Thyroid gland (tissue), 4 donors: ENCODE results near the gene MGAT5B. TPM values are rescaled to one million over a fixed set of nuclear protein-coding genes. Genes with fewer than 3 reads are reported as not detected.

Experiments
- DNase-seq, 2 donors: peaks; one replicate each; pipeline ENCODE4 v3.0.0-alpha.2; 2019
- H3K27ac ChIP-seq, 3 donors: fragments of 200-600 bp; sonication (generic); 1 replicate in 2 of 3; 2 replicates in 1 of 3; pipeline ENCODE4 v1.5.1; 2016 to 2019; ENCODE audit warnings: mild to moderate bottlenecking in 1 of 3, moderate library complexity in 1 of 3
- H3K27me3 ChIP-seq: fragments of 200-600 bp; sonication (generic); one replicate; pipeline ENCODE4 v1.5.1; 2019
- H3K36me3 ChIP-seq, 2 donors: fragments of 200-600 bp; sonication (generic); one replicate each; pipeline ENCODE4 v1.5.1; 2016 to 2019
- H3K4me1 ChIP-seq, 2 donors: fragments of 200-600 bp; sonication (generic); one replicate each; pipeline ENCODE4 v1.5.1; 2017 to 2019
- H3K4me3 ChIP-seq, 3 donors: fragments of 200-600 bp; sonication (generic); replicated peaks in 1 of 3; 1 replicate in 2 of 3; 2 replicates in 1 of 3; pipeline ENCODE4 v1.5.1; 2016; ENCODE audit warnings: mild to moderate bottlenecking in 1 of 3
- H3K9me3 ChIP-seq: fragments of 200-600 bp; sonication (generic); one replicate; pipeline ENCODE4 v1.5.1; 2017
- CTCF ChIP-seq, 6 experiments: fragments of 200-600 bp in 3 of 6; fragments of 450-650 bp in 3 of 6; sonication (generic) in 3 of 6; IDR thresholded peaks; one replicate each; pipeline ENCODE4 v1.5.1; 2016 to 2019; ENCODE audit warnings: antibody characterized with exemption in 6 of 6, mild to moderate bottlenecking in 2 of 6, inconsistent platforms in 1 of 6, moderate library complexity in 1 of 6
- POLR2A ChIP-seq, 2 donors: fragments of 450-650 bp; IDR thresholded peaks; one replicate each; pipeline ENCODE4 v1.6.1; 2017; ENCODE audit warnings: antibody characterized with exemption in 2 of 2, mild to moderate bottlenecking in 2 of 2, moderate library complexity in 1 of 2
- WGBS, 2 donors: methylation state at CpG; one replicate each; pipeline ENCODE4 v1.1.5; 2017; 5-methylcytosine and 5-hydroxymethylcytosine counted together
- intact Hi-C: fragments of 100-400 bp; cut with DNase I; formaldehyde crosslinking; loops from one replicate; pipeline ENCODE4 v1.15.1; 2023
- total RNA-seq, 4 donors: library from RNA; depleted of rRNA; stranded (reverse); fragments of >200 nt; gene quantifications; one replicate each; pipeline ENCODE4 v1.2.3, GENCODE V29; 2016

Gene MGAT5B
- total RNA-seq, 4 donors from 2014 or later = 0.22 to 7.4 (median 0.73) TPM; not detected in 1

DNA sequence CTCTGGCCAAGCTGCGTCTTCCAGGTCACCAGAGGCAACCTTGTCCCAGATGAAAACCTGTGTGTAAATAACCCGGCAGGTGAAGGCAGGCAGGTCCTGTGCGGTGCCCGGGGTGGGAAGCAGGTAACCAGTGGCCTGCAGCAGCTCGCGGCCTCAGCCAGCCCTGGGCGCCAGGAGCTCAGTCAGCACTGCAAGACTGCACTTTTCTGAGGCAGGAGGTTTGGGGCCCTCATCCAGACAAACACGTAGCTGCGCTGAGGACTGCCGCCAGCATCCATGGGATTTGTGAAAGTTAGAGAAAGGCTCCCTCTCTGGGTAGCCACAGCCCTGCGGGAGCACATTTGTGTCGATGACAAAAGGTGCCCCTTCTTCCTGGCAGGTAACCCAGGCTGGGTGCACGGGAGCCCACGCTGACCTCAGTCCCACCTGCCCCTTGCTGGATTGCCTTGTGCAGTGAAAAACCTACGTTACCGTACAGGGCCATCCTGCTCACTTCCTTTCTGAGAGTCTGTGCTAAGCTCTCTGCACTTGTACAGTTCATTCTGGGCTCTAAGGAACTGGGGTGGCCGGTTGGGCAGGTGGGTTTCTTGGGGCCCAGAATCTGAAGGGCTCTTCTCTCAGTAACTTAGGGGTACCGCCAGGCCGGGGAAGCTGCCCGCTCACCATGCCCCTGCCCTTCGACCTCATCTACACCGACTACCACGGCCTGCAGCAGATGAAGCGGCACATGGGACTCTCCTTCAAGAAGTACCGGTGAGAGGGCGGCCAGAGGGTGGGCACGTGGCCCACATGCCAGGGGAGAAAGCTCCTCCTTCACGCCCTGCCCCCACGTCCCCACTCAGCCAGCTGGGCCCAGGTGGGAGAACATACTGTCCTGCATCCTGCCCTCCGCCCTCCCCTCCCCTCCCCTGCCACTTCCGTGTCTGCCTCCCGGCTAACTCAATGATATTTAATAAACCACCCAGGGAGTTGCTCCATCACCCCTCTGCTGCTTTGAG, 56.4 kb downstream of the MGAT5B start:
- H3K27me3 ChIP-seq = no peaks in the 10 kb centered on the region
- no peaks in the 10 kb centered on the region for H3K9me3 ChIP-seq
- H3K4me1 ChIP-seq = no peaks in the 10 kb centered on the region
- no peaks in the 10 kb centered on the region for H3K36me3 ChIP-seq
- no peak for DNase-seq
- H3K27ac ChIP-seq = no peak overlapping the region
- 70 to 79% methylated on average over 15 to 21 of the region's 32 CpGs for WGBS, 2 donors
- intact Hi-C loops = no loop called here
- no peak overlapping the region for H3K4me3 ChIP-seq
- TF ChIP-seq POLR2A (IDR thresholded peaks at IDR 0.05) (no peak), CTCF (IDR thresholded peaks at IDR 0.05) (no peak)

DNA sequence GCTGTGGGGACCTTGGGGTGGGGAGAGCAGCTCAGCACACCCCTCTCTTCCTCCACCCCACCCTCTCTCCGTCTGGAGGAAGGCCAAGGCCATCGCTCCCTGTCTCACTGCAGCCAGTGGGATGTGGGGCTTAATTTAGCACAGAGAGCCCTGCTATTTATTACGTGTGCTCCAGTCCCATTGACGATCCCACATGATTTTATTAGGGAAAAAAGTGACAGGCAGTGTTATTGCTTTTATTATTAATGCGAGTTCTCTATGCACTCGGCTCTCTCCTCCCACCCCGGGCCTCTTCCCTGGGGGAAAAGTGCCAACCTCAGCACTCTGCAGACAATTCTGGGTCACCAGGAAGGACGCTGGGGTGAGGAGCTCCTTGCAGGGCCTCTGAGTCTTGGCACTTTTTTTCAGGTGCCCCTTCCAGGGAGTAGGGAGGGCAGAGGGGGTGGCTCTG, 57.3 kb downstream of the MGAT5B start:
- WGBS, 2 donors = 34 to 44% methylated on average over 8 of the region's 8 CpGs
- intact Hi-C loops = no loop called here

GRCh38 chr17:76926237-76926866, 58.1 kb downstream of the MGAT5B start:
- Histone ChIP-seq H3K9me3 (no peaks in the 10 kb centered on the region), H3K27ac (no peak overlapping the region), H3K27me3 (no peaks in the 10 kb centered on the region), H3K4me3 (no peak overlapping the region), H3K36me3 (no peaks in the 10 kb centered on the region), H3K4me1 (no peaks in the 10 kb centered on the region)
- no peak for TF ChIP-seq POLR2A (IDR thresholded peaks at IDR 0.05)
- no peak for TF ChIP-seq CTCF (IDR thresholded peaks at IDR 0.05)
- no peak for DNase-seq
- 91 to 95% methylated on average over 5 to 17 of the region's 17 CpGs for whole genome bisulfite sequencing, 2 donors
- intact Hi-C loops = no loop called here

More for the DNA sequence above, 57.3 kb downstream of the MGAT5B start:
- DNase-seq = no peak
- Histone ChIP-seq H3K4me3 (no peak overlapping the region), H3K27me3 (no peaks in the 10 kb centered on the region), H3K36me3 (no peaks in the 10 kb centered on the region), H3K9me3 (no peaks in the 10 kb centered on the region), H3K4me1 (no peaks in the 10 kb centered on the region), H3K27ac (no peak overlapping the region)
- TF ChIP-seq POLR2A (IDR thresholded peaks at IDR 0.05) (no peak), CTCF (IDR thresholded peaks at IDR 0.05) (no peak)

DNA sequence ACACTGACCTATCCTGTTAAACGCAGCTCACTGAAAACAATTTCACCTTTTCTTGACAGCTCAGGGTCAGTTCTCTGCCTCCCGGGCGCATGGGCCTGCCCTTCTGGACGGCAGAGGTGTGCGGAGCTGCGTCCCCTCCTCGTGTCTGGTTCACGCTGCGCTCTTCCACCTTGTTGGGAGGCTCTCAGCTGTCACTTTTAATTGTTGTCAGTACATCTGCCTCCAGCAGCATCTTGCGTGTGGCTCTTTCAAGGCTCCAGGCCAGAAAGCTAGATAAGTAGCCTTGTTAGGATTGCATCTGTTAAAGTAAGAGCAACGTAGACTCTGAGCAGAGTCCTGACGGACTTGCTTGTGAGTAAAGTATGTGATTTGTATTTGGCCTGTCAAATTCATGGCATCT, 59.4 kb downstream of the MGAT5B start:
- intact Hi-C loops = no loop called here
- TF ChIP-seq CTCF (IDR thresholded peaks at IDR 0.05) = no peak
- no peak overlapping the region for H3K27ac ChIP-seq
- no peak overlapping the region for H3K4me3 ChIP-seq
- no peaks in the 10 kb centered on the region for H3K36me3 ChIP-seq
- no peaks in the 10 kb centered on the region for H3K4me1 ChIP-seq
- no peaks in the 10 kb centered on the region for H3K9me3 ChIP-seq
- 86 to 91% methylated on average over 12 of the region's 12 CpGs for WGBS, 2 donors
- DNase-seq = no peak
- no peaks in the 10 kb centered on the region for H3K27me3 ChIP-seq

GRCh38 chr17:76927982-76928381, 59.8 kb downstream of the MGAT5B start:
- no peaks in the 10 kb centered on the region for H3K4me1 ChIP-seq
- no peak overlapping the region for H3K27ac ChIP-seq
- TF ChIP-seq CTCF (IDR thresholded peaks at IDR 0.05) (no peak), POLR2A (IDR thresholded peaks at IDR 0.05) (no peak)
- H3K36me3 ChIP-seq = no peaks in the 10 kb centered on the region
- H3K9me3 ChIP-seq = no peaks in the 10 kb centered on the region
- intact Hi-C loops = no loop called here
- DNase-seq = no peak
- H3K27me3 ChIP-seq = no peaks in the 10 kb centered on the region
- H3K4me3 ChIP-seq = no peak overlapping the region
- WGBS, 2 donors = 74 to 87% methylated on average over 4 of the region's 4 CpGs
